Small intestine (tissue), 7 donors: ENCODE measurements around the gene SH3BP5L. TPM values are rescaled to one million over a fixed set of nuclear protein-coding genes. Genes with fewer than 3 reads are reported as not detected.

Experiments
- DNase-seq, 2 donors: peaks; one replicate each; pipeline versions ENCODE4 v3.0.0 to v3.0.0-alpha.2; 2013
- FAIRE-seq: peaks from 2 replicates; lab custom pipeline; 2012; peaks lifted over from hg19 to GRCh38; lab: Jason Lieb, UNC
- H3K27ac ChIP-seq, 3 donors: one replicate each; pipeline ENCODE4 v1.5.1; 2013; ENCODE audit warnings: low read length in 2 of 3, mild to moderate bottlenecking in 2 of 3, control low read depth in 1 of 3, inconsistent platforms in 1 of 3, low read depth in 1 of 3, moderate library complexity in 1 of 3
- H3K27me3 ChIP-seq, 3 donors: one replicate each; pipeline ENCODE4 v1.6.1; 2013; ENCODE audit warnings: low read length in 3 of 3, inconsistent platforms in 1 of 3; ENCODE audit not compliant: control insufficient read depth in 3 of 3, insufficient read depth in 3 of 3
- H3K36me3 ChIP-seq, 3 donors: one replicate each; pipeline ENCODE4 v1.6.1; 2013; ENCODE audit warnings: low read length in 3 of 3, inconsistent platforms in 1 of 3, low read depth in 1 of 3, mild to moderate bottlenecking in 1 of 3, moderate library complexity in 1 of 3; ENCODE audit not compliant: control insufficient read depth in 3 of 3, insufficient read depth in 2 of 3
- H3K4me1 ChIP-seq, 3 donors: one replicate each; pipeline ENCODE4 v1.6.1; 2013; ENCODE audit warnings: low read length in 2 of 3, inconsistent platforms in 1 of 3, low read depth in 1 of 3, mild to moderate bottlenecking in 1 of 3, moderate library complexity in 1 of 3; ENCODE audit not compliant: control insufficient read depth in 3 of 3, insufficient read depth in 2 of 3
- H3K4me3 ChIP-seq, 3 donors: one replicate each; pipeline ENCODE4 v1.5.1; 2013; ENCODE audit warnings: low read length in 3 of 3, control low read depth in 1 of 3, inconsistent platforms in 1 of 3, low read depth in 1 of 3, mild to moderate bottlenecking in 1 of 3, moderate library complexity in 1 of 3
- H3K9me3 ChIP-seq, 2 donors: one replicate each; pipeline ENCODE4 v1.6.1; 2013; ENCODE audit warnings: low read depth in 1 of 2, low read length in 1 of 2; ENCODE audit not compliant: control insufficient read depth in 2 of 2, insufficient read depth in 1 of 2
- WGBS, 3 donors: extraction: QIAGEN DNeasy Blood & Tissue Kit; methylation state at CpG; one replicate each; pipeline ENCODE4 v1.1.7; 2013; 5-methylcytosine and 5-hydroxymethylcytosine counted together
- polyA plus RNA-seq, 4 donors: library from polyadenylated mRNA; stranded (reverse) in 3 of 4; unstranded in 1 of 4; fragments of 200-250 nt in 3 of 4; fragments of 120-200 nt in 1 of 4; gene quantifications; one replicate each; pipeline versions ENCODE4 v1.2.1 to v1.2.3, GENCODE V29; 2013
- donor health status: healthy with polysubstance abuse.
- donor health status: control.
- donor health status: control.
- donor health status: Bipolar disorder and iron deficiency.
- donor health status: healthy.

Gene SH3BP5L
- polyA plus RNA-seq, 4 donors: 19.1 to 38.0 (median 28.9) TPM

GRCh38 chr1:248776991-248777390 is 48.7 kb downstream of the SH3BP5L start:
- peaks cover 0 to 44% of the 10 kb centered on the region in 2 donors for H3K9me3 ChIP-seq
- no peak for DNase-seq
- H3K36me3 ChIP-seq: no peaks in the 10 kb centered on the region
- FAIRE-seq: no peak
- H3K27ac ChIP-seq: peak overlapping the region in 1 of 3 donors; percentile 43
- H3K27me3 ChIP-seq: no peaks in the 10 kb centered on the region
- peaks cover 0 to 28% (median 5%) of the 10 kb centered on the region in 3 donors for H3K4me1 ChIP-seq
- no peak overlapping the region for H3K4me3 ChIP-seq

DNA sequence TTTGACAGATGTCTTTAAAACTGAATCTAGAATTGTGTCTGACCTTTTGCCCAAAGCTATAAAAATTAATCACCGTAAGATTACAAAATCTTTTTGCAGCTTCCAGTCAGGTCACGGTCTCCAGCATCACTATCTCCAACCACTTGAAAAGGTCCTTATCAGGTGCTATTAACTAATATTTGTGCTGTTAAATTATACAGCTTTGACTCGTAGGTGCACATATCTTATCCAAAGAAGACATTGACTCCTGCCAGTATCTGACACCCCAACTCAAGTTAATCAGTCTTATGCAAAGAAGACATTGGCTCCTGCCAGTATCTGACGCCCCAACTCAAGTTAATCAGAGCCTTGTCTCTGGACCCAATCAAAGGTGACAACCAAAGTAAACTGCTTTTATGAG is 50.3 kb downstream of the SH3BP5L start:
- peak; percentile 83 to 98 for DNase-seq
- 21 to 60% (median 22%) methylated on average over 4 of the region's 4 CpGs for WGBS, 3 donors
- FAIRE-seq: peak; percentile 77
- Histone ChIP-seq H3K9me3 (peaks cover 0 to 36% of the 10 kb centered on the region in 2 donors), H3K27ac (peak overlapping the region in 1 of 3 donors; percentile 69), H3K36me3 (no peaks in the 10 kb centered on the region), H3K4me3 (no peak overlapping the region), H3K4me1 (peaks cover 0 to 22% (median 5%) of the 10 kb centered on the region in 3 donors), H3K27me3 (no peaks in the 10 kb centered on the region)

Other genes starting within 250 kb of the SH3BP5L start
- not detected for gene OR2T10, start 228.2 kb downstream of the SH3BP5L start, polyA plus RNA-seq
- not detected for gene OR2T11, start 190.8 kb downstream of the SH3BP5L start, polyA plus RNA-seq
- not detected for gene OR2T35, start 180.6 kb downstream of the SH3BP5L start, polyA plus RNA-seq
- not detected for gene OR2T27, start 170.4 kb downstream of the SH3BP5L start, polyA plus RNA-seq
- gene OR14I1, start 123.1 kb downstream of the SH3BP5L start, polyA plus RNA-seq: not detected
- gene LYPD8, start 70.2 kb downstream of the SH3BP5L start, polyA plus RNA-seq: 1 to 10 TPM in 2 of 4 donors, under 1 TPM in 1, not detected in 1; 0.81 to 3.4 (median 2.4) TPM
- gene ZNF672, start 12.3 kb upstream of the SH3BP5L start, polyA plus RNA-seq: 10 to 100 TPM; 17.2 to 25.7 (median 21.3) TPM
- 100 to 1,000 TPM in 1 of 4 donors, 10 to 100 TPM in 3; 42.2 to 124 (median 70.2) TPM for gene ZNF692, start 33.2 kb upstream of the SH3BP5L start, polyA plus RNA-seq
- gene PGBD2, start 80.3 kb upstream of the SH3BP5L start, polyA plus RNA-seq: 10 to 100 TPM in 2 of 4 donors, 1 to 10 TPM in 2; 3.8 to 12.9 (median 8.7) TPM